Measurements from ENCODE around the gene PIP5KL1.
"Not testable (repeated sequence)": the region's sequence is repeated elsewhere in the genome, so short reads cannot be mapped to it uniquely, and the experiment has no call there.

Gene PIP5KL1

GRCh38 chr9:127885508-127886281, 44.9 kb downstream of the PIP5KL1 start:
- DNase-seq: no peak

DNA sequence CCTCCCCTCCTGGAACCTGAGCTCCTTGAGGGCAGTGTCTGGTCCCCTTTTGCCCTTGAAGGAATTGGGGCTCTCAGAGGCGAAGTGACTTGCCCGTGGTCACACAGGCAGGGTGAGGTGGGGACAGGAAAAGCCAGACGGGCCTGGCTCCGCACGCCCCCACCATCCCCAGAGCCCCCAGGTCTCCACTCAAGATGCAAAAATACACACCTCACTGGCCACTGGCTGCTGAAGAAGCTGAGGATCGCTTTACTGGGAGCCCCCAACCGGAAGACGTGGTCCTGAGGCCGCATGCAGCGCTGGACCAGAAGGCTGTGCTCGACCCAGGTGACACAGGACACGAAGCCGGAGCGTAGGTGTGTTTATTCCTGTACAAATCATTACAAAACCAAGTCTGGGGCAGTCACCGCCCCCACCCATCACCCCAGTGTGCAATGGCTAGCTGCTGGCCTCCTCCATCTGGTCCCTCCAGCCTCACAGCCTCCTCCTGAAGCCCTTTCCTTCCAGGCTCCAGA, 45.5 kb downstream of the PIP5KL1 start:
- no peak for DNase-seq

DNA sequence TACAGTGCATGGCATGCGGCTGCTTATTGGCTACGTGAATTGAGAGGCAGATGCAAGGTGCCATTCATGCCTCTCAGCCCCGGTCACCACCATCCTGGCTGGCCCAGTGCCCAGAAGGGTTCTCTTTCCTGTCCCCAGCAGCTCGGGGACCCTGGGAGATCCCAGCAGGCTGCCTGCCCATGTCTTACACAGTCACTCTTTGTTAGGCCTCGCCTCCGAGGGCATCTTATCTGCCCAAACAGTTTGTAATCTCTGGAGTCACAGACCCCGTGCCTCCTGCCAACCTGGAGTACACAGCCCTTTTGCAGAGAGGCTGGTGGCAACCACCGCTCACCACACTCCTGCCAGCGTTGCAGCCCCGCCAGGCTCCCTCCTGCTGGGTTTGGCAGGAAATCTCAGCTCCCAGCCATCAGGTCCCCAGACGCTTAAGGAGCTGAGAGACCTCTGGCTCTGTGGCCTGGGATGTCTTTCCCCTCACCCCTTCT, 46.1 kb downstream of the PIP5KL1 start:
- no peak for DNase-seq

- DNase-seq: no peak
These were observed 46.6 kb downstream of the PIP5KL1 start for GRCh38 chr9:127883959-127884358.

GRCh38 chr9:127881715-127882114, 48.9 kb downstream of the PIP5KL1 start:
- DNase-seq: not testable (repeated sequence)

- no peak for DNase-seq
These were observed 50.4 kb downstream of the PIP5KL1 start for GRCh38 chr9:127880143-127880542.

DNA sequence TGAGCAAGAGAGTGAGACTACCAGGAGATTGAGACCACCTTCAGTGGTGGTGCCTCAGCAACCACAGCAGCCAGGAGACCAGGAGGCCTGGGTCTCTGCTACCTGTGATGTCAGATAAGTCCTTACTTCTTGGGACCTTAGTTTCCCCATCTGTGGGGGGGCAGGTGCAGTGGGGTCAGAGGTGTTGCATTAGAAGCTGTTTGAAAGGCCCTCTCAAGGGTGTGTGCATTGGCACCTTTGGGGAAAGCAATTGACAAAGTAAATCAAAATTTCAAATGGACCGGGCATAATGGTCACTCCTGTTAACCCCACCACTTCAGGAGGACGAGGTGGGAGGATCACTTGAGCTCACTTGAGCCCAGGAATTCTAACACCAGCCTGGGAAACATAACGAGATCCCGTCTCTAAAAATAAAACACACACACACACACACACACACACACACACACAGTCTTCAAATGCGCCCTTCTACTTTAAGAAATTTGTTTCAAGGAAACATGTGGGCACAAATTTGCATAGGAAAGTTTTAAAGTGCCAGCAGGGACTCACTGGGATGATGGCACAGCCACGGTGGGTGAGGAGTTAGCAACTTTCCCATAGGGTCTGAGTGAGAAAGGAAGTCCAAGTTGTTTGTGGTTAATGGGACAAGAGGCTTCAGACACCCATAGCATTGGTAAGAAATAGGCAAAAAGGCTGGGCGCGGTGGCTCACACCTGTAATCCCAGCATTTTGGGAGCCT, 51.8 kb downstream of the PIP5KL1 start:
- DNase-seq: no peak

GRCh38 chr9:127878001-127878651, 52.5 kb downstream of the PIP5KL1 start:
- no peak for DNase-seq

DNA sequence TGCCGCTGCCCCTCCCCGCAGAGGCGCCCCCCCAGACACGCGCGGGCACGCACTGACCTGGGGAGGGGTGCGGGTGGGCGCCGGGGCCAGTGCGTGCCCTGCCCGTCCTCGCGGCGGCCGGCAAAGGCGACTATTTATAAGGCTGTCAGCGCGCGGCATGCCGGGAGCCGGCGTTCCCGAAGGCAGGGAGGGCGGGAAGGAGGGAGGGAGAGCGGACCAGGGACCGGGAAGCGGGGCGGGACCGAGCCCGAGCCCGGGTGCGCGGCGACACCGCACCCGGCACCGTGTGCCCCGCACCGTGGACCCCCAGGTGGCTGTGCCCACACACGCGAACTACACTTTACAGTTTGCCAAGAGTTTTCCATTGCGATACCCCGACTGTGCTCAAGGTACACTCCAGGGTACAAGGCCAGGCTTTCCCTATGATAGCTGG, 53.0 kb downstream of the PIP5KL1 start, which contains the start of gene AK1:
TSS of gene AK1 (minus strand) at position 110 of the 433 bp plus-strand sequence. CDS start 3,058 bp downstream, outside the sequence.
- DNase-seq: no peak

DNA sequence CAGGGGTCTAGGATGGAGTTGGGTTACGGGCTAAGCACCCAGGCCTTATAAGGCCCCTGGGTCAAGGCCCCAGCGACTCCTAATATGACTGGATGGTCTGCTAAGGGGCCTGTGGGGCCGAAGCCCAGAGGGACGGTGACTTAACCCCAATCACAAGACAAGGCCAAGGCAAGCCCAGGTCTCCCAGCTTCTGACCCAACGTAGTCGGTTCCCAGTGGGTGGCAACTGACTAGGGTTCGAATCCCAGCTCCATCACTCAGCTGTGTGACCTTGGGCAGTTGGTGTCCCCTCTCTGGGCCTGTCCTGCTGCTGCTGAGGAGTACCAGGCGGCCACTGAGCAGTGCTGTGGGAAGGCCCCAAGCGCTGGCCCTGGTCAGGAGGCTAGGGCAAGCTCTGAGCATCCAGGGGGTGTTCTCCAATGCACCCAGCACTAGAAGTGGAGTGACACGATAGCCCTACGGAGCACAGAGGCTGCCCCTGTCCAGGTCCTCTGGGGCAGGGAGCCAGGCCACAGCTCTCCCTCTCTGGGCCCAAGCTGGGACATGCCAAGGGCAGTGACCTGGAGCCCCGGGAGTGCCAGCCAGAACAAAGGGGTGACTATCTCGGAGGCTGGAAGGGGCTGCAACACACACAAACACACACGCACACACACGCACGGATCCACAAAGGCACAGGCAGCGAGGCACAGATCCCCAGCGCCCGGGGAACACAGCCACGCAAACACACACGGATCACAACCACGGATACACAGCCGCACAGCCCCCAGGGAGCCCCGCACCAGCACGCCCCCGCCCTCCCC, 53.6 kb downstream of the PIP5KL1 start:
- DNase-seq: no peak

- no peak for DNase-seq
These were observed 54.4 kb downstream of the PIP5KL1 start for GRCh38 chr9:127876026-127876763.

GRCh38 chr9:127875306-127875966, 55.1 kb downstream of the PIP5KL1 start:
- DNase-seq: no peak

GRCh38 chr9:127874301-127875221, 56.0 kb downstream of the PIP5KL1 start:
- no peak for DNase-seq

DNA sequence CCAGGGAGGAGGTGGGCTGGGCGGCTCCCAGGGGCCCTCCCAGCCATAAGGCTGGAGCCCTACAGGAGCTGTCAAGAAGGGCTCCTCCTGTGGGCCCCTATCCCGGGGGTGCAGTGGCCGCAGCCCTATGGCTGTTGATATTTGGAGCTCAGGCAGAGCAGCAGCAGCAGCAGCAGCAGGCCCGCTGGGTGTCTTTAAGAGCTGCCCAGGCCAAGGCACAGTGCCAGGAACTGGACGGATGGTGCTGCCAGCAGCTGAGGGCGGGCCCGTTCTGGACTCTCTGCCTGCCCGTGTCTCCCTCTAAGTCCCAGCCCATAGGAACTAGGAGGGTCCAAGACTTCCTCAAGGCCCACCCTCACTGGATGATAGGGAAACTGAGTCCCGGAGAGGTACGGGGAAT, 56.7 kb downstream of the PIP5KL1 start:
- no peak for DNase-seq

DNA sequence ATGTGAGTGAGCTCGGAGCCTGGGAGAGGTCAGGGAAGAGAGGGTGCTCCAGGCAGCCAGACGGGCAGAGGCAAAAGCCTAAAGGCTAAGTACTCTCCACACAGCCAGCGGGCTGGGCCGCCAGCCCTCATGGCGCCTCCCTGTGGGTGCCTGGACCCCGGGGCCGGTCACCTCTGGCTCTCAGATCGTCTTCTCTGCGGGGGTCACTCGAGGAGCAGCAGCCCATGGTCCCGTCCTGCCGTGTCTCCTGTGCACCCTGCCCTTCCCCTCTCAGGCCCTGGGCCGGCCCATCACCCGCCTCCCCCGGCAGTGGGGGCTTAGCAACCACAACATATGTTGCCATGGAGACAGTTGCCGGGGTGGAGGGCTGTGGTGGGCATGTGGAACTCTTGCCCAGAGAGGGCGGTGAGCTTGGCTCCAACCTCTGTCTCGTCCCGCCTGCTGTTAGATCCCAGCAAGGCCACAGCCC, 57.3 kb downstream of the PIP5KL1 start:
- no peak for DNase-seq

- DNase-seq: no peak
These were observed 58.0 kb downstream of the PIP5KL1 start for GRCh38 chr9:127872369-127873222.

- no peak for DNase-seq
These were observed 59.0 kb downstream of the PIP5KL1 start for GRCh38 chr9:127871531-127871930.

- no peak for DNase-seq
These were observed 59.7 kb downstream of the PIP5KL1 start for GRCh38 chr9:127870887-127871286.
